Activated T-cell treated with anti-CD3 and anti-CD28 coated beads for 48 hours (primary cell): ENCODE results near the gene UBASH3B.

ENCODE experiments used
- DNase-seq: peaks from one replicate; pipeline ENCODE4 v3.0.0-alpha.2; 2020; ENCODE audit warnings: low read depth

The UBASH3B gene

DNA sequence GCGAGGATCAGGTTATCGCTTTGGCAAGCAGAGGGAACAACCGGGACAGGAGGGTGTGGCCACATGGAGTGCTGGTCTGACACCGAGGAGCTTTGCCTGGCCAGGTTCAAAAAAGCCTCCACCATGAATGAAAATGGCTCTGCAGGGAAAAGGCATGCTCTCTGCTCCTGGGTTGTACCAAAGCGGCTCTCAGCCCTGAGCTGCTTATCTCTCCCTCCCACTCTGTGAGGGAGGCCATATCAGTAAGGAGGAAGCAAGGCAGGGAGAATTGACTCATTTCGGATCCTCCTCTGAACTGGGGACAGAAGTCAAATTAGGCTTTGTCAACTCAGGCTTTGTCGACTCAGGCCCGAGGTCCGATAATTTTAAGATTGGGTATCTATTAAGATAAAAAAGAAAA lies 99.9 kb downstream of the UBASH3B start:
- no peak for DNase-seq

GRCh38 chr11:122755941-122756340 lies 100.4 kb downstream of the UBASH3B start:
- DNase-seq, result no peak

- no peak for DNase-seq
These were observed 100.9 kb downstream of the UBASH3B start for GRCh38 chr11:122756417-122756816.

DNA sequence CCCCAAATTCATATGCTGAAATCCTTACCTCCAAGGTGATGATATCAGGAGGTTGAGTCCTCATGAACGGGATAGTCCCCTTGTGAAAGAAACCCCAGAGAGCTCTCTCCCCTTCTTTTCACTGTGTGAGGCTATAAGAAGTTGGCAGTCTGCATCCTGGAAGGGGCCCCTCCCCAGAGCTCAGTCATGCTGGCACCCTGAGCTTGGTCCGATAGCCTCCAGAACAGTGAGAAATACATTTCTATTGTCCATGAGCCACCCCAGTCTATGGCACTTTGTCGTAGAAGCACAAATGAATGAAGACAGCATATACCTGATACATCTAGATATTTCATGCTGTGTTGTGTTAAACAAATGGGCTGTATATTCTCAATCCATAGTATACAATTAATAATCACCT lies 101.7 kb downstream of the UBASH3B start:
- DNase-seq, result no peak

DNA sequence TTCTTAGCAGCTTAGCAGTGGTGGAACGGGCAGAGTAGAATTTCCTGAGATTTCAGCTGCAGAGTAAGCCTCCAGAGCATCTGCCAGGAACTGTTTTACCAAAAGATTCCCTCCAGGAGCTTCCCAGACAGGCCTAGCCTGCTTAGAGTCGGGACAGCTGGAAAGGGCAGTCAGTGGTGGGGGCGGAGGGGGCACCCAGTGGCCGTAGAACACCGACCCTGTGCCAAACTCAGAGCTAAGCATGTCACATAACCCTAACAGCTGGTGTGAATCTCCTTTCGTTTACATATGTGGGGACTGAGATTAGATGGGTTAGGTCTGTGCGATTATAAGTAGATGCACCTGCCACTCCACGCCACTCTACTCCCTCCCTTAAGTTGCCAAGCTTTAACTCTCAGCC lies 102.8 kb downstream of the UBASH3B start:
- no peak for DNase-seq

GRCh38 chr11:122758974-122759373 lies 103.5 kb downstream of the UBASH3B start:
- no peak for DNase-seq

DNA sequence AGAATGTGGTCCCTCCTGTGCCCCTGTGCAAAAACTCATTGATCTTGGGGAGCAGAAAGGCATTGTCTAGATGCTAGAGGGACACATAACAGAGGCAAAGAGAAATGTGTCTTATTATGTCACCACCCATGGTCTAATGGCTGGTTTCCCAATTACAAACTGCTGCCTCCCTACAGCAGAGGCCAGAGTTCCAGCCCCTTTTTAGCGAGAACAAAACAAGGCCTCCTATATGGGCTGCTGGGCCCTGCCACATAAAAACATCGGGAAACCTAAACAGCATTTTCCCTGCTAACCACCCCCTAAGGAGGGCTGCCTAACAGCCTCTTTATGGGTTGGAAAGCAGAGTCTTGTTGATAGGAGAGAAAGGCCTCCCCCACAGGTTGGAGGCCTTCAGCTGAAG lies 107.6 kb downstream of the UBASH3B start:
- DNase-seq, result no peak

GRCh38 chr11:122764371-122765090 lies 109.0 kb downstream of the UBASH3B start:
- no peak for DNase-seq

- DNase-seq, result no peak
These were observed 110.1 kb downstream of the UBASH3B start for GRCh38 chr11:122765487-122766131.

DNA sequence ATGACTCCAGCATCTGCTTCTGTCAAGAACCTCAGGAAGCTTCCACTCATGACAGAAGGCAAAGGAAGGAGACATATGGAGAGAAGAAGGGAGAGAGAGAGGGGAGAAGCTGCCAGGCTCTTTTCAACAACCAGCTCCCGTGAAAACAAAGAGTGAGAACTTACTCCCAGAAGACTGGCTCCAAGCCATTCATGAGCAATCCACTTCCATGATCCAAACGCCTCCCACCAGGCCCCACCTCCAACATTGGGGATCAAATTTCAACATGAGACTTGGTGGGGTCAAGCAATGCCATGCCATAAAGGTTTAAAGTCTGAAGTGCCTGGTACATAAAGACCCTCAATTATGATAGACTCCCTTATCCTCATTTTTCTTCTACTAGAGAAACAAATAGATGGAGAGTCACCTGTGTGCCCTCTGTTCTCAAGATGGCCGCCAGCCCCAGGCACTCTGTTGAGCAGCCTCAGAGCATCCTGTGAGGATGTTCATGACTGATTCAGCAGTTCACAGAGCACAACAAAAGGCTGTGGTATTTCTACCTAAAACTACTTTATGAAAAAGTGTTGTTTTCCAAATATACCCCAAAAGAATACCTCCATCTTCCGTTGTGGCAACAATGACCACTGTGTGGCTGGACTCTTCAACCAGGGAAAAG lies 113.7 kb downstream of the UBASH3B start:
- no peak for DNase-seq

DNA sequence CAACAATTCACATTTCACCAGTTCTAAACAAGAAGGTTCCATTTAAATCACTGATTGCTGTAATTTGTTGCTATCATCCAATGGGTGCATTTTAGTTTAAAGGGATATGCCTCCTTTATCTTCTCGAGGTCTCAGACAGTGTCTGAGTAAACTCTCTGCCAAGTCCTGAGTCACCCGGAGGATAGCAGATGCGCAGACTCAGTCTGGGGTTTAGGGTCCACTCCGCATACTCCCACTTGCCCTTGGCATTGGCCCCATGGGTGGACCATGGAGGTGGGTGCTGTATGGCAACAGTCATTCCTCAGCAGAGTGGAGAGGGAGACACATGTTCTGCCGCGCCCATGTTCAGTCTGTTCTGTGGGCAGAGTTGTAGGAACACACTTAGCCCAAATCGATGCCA lies 117.4 kb downstream of the UBASH3B start:
- no peak for DNase-seq

DNA sequence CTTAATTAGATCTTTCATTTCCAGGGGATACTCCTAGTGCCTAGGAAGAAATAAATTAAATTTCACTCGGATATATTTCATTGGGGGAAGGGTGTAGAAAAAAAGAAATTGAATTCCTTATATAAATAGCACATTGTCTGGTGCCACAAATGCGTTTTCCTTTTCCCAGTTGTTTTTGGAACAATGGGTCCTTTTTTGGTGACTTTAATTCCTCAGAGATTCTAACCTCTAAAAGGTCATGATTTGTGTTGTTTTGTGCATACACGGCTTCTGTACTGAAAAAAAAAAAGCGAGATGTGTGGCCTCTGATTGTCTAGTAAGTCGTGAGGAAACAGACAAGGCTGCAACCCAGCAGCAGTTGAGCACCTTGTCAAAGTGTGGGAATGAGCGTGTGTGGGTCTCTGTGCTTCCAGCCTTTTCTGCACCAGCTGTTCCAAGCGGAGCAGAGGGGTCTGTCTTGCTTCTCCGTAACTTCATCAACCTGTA lies 118.3 kb downstream of the UBASH3B start:
- no peak for DNase-seq

DNA sequence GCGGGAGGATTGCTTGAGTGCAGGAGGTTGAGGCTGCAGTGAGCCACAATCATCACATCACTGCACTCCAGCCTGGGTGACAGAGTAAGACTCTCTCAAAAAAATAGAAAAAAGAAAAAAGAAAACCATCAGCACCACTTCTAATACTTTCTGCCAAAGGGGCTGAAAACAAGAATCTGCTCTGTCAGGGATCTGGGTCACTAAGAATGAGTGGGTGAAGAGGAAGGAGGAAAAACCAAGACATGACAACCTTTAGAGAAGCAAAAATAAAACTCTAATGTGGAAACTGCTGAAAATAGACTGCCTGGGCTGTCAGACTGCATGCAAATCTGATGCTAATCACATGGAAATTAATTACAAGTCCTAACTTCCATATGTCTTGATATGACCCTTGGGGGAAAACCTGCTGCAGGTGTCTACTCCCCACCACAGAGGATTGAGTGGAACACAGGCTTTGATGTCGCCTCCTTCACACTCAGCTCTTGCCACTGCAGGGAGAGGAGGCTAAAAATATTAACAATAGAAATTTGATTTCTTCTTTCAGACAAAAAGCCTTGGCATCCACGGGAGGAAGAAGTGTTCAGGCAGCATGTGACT lies 120.3 kb downstream of the UBASH3B start:
- DNase-seq, result no peak

DNA sequence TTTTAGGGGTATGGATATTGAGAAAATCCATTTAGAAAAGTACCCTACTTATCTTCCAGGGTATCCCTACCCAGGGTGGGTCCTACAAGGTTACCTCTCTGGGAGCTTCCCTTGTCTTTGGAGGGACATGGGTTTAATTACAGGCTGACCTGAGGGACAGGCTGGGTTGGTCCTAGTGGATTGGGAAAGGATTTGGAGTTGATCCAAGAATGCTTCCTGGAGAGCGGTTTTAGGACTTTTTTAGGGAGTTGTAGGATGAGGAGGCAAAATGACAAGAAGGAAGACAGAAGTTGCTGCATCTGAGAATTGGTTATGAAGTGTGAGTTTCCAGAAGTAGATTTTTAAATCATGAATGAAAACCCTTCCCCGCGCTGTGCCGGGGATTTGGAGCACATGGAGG lies 121.0 kb downstream of the UBASH3B start:
- DNase-seq, result no peak

DNA sequence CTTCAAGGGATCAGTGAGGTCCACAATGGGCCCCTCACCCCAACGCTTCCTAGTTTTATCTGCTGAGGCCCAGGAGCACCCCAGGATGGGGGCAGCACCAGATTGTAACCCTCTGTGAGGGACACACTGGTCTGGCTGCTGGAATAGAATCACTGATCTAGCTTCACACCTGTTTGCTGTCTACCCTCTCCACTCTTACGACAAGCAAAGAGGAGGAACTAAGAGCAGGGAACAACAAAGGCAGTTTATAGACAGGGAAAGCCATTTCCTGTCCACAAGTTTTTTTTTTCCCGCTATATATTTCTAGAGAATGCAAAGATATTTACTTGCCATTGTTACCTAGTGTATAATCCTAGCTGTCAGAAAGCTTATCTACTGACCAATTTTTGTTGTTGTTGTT lies 121.8 kb downstream of the UBASH3B start:
- no peak for DNase-seq

- no peak for DNase-seq
These were observed 122.6 kb downstream of the UBASH3B start for GRCh38 chr11:122778148-122778547.

DNA sequence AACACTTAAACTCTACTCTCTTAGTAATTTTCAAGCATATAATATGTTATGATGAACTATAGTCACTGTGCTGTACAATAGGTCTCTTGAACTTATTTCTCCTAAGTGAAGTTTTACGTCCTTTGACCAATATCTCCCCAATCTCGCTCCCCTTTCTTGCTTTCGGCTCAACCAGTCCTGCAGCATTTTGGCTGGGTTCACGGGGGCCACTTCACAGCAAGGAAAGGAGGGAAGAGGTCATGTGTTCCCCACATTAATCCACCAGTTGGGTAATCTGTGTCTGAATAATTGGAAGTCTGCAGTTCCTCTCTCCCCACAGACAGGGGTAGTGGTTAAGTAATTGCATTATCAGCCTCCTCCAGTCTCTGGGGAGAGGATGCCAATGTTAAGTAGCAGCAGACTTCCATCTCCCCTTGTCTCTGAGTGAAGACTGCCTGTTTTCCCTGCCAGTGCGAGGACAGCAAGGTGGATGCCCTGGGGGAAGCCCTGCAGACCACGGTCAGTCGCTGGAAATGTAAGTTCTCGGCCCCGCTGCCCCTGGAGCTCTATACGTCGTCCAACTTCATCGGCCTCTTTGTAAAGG lies 123.6 kb downstream of the UBASH3B start:
- no peak for DNase-seq

DNA sequence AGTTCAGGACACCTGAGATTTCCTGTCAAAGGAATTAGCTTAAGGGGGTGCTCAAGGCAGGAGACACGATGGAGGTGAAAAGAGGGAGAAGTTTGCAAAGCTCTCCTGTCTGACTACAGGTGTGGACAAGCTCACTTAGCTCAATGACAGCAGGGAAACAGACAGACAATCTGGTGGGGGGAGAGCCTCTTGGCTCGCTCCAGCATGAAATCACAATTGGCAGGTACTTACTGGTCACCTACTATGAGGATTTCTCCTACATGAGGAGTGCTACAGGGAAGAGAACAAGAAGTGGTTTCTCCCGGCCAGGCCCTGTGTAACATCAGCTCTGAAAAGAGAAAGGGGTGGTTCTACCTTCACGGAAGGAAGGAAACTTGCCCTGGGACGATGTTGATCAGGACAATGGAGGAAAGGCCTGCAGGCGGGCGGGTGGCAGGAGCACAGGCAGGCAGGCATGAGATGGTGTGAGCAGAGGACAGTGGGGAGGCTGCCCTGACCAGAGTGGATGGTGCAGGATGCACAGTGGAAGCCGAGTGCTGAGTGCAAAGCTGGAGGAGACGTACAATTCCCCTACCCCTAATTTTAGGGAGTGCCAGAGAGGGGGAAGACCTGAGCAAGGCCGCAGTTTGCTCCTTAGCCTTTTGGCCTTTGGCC lies 124.9 kb downstream of the UBASH3B start:
- DNase-seq, result no peak

- peak; percentile 68 for DNase-seq
These were observed 126.1 kb downstream of the UBASH3B start for GRCh38 chr11:122781378-122782195.

GRCh38 chr11:122782222-122782621 lies 126.7 kb downstream of the UBASH3B start:
- DNase-seq, result no peak

DNA sequence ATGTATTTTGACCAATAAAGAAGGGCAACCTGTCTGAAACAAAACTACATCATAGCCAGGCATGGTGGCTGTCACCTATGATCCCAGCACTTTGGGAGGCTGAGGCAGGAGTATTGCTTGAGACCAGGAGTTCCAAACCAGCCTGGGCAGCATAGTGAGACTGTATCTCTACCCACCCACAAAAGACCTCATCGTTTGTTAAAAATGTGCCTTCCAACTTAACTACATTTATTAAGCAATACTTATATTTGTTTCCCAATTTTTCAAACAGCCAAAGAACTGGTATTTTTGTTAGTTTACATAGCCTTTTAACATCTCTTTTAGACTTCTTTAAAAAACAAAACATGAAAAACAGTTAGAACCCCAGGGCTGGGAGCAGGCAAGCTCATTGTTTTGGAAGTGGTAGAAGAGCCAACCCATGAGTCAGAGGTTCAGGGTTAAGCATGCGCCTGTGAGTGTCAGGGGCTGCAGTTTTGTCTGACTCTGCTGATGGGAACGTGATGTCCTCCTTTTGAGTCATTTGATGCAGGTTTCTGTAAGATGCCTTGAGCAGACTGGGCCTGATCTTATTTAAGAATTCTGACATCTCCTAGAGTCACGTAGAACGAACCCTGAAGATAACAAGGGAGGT lies 128.9 kb downstream of the UBASH3B start:
- DNase-seq, result no peak
